Keratinocyte (primary cell): ENCODE measurements around the gene RAI1. TPM values are rescaled to one million over a fixed set of nuclear protein-coding genes. Genes with fewer than 3 reads are reported as not detected.

Source experiments
- DNase-seq: peaks from one replicate; pipeline ENCODE4 v3.0.0-alpha.2; 2011; ENCODE audit warnings: low read depth, missing footprints, low spot score
- FAIRE-seq: peaks from 2 replicates; lab custom pipeline; 2011; peaks lifted over from hg19 to GRCh38; lab: Jason Lieb, UNC
- H2AFZ ChIP-seq: 2 replicates; pipeline ENCODE4 v1.6.0; 2012; ENCODE audit warnings: low read length, control low read depth, inconsistent platforms; ENCODE audit not compliant: control insufficient read depth
- H3K27ac ChIP-seq: 2 replicates; pipeline ENCODE4 v1.5.1; 2011; ENCODE audit warnings: low read length; ENCODE audit not compliant: control insufficient read depth, insufficient read depth
- H3K27me3 ChIP-seq: 3 replicates; pipeline ENCODE4 v1.6.0; 2011; ENCODE audit warnings: low read length; ENCODE audit not compliant: control insufficient read depth, insufficient read depth; ENCODE audit errors: extremely low read depth
- H3K36me3 ChIP-seq, 2 experiments: 2 replicates in 1 of 2; 3 replicates in 1 of 2; pipeline ENCODE4 v1.5.1; 2011; ENCODE audit warnings: low read length in 2 of 2, mild to moderate bottlenecking in 1 of 2; ENCODE audit not compliant: control insufficient read depth in 2 of 2, insufficient read depth in 2 of 2; ENCODE audit errors: extremely low read depth in 1 of 2
- H3K4me1 ChIP-seq: 3 replicates; pipeline ENCODE4 v1.5.1; 2011; ENCODE audit warnings: low read length; ENCODE audit not compliant: control insufficient read depth, insufficient read depth; ENCODE audit errors: extremely low read depth
- H3K4me2 ChIP-seq: 3 replicates; pipeline ENCODE4 v1.6.0; 2011; ENCODE audit warnings: low read depth, low read length; ENCODE audit not compliant: control insufficient read depth, insufficient read depth; ENCODE audit errors: extremely low read depth
- H3K4me3 ChIP-seq, 3 experiments: fragments of 200-600 bp in 1 of 3; sonication (generic) in 1 of 3; 2 replicates in 2 of 3; 3 replicates in 1 of 3; pipeline ENCODE4 v1.5.1; 2011 to 2016; ENCODE audit warnings: low read length in 3 of 3, mild to moderate bottlenecking in 3 of 3, control low read depth in 2 of 3, inconsistent platforms in 1 of 3, low read depth in 1 of 3, mixed read lengths in 1 of 3, mixed run types in 1 of 3, moderate library complexity in 1 of 3; ENCODE audit not compliant: control insufficient read depth in 2 of 3, insufficient read depth in 2 of 3; ENCODE audit errors: extremely low read depth in 1 of 3
- H3K79me2 ChIP-seq: 2 replicates; pipeline ENCODE4 v1.6.0; 2012; ENCODE audit warnings: low read length; ENCODE audit not compliant: control insufficient read depth, insufficient read depth
- H3K9ac ChIP-seq: 3 replicates; pipeline ENCODE4 v1.6.0; 2011; ENCODE audit warnings: low read length; ENCODE audit not compliant: control insufficient read depth, insufficient read depth; ENCODE audit errors: extremely low read depth
- H3K9me1 ChIP-seq: 3 replicates; pipeline ENCODE4 v1.6.0; 2011; ENCODE audit warnings: low read length; ENCODE audit not compliant: control insufficient read depth, insufficient read depth; ENCODE audit errors: extremely low read depth
- H3K9me3 ChIP-seq: 2 replicates; pipeline ENCODE4 v1.5.1; 2012; ENCODE audit warnings: low read depth, low read length; ENCODE audit not compliant: control insufficient read depth
- H4K20me1 ChIP-seq: 3 replicates; pipeline ENCODE4 v1.6.0; 2011; ENCODE audit warnings: low read length; ENCODE audit not compliant: control insufficient read depth, insufficient read depth; ENCODE audit errors: extremely low read depth
- EZH2 ChIP-seq: IDR thresholded peaks from one replicate; pipeline ENCODE4 v1.6.1; 2012; ENCODE audit warnings: inconsistent platforms, mild to moderate bottlenecking, low read length, moderate library complexity
- dilution Hi-C: fragments of 300-500 bp; cut with MboI; formaldehyde crosslinking; loops from one replicate; pipeline ENCODE4 v1.7.0; 2020; ENCODE audit warnings: low sequenced_read_pairs; ENCODE audit not compliant: extremely low pct_ligation_motif_present
- polyA plus RNA-seq, 5 experiments: library from polyadenylated mRNA; depleted of rRNA in 3 of 5; stranded (reverse) in 3 of 5; stranded (forward) in 1 of 5; unstranded in 1 of 5; fragments of >200 nt; gene quantifications; 1 replicate in 1 of 5; 2 replicates in 3 of 5; 3 replicates in 1 of 5; pipeline versions ENCODE4 v1.2.1 to v1.2.3, GENCODE V29; 2011 to 2012; ENCODE audit warnings: missing spikeins in 2 of 5, low read depth in 1 of 5, low replicate concordance in 1 of 5
- TF ChIP-seq, protein P1 (sequence below), 3 experiments: IDR thresholded peaks in 1 of 3; conservative IDR thresholded peaks in 1 of 3; optimal IDR thresholded peaks in 1 of 3; 2 replicates in 2 of 3; 3 replicates in 1 of 3; pipeline versions ENCODE3 to v1.5.1; 2011; ENCODE audit warnings: low read length in 3 of 3, mild to moderate bottlenecking in 3 of 3, moderate library complexity in 2 of 3, control low read depth in 1 of 3, inconsistent platforms in 1 of 3; ENCODE audit not compliant: insufficient read depth in 2 of 3; ENCODE audit errors: extremely low read depth in 1 of 3

RAI1 gene
- polyA plus RNA-seq, 1 donor (not counting 4 experiments of a cell fraction or from before 2014, with no cell fraction given): 2.6 TPM

DNA sequence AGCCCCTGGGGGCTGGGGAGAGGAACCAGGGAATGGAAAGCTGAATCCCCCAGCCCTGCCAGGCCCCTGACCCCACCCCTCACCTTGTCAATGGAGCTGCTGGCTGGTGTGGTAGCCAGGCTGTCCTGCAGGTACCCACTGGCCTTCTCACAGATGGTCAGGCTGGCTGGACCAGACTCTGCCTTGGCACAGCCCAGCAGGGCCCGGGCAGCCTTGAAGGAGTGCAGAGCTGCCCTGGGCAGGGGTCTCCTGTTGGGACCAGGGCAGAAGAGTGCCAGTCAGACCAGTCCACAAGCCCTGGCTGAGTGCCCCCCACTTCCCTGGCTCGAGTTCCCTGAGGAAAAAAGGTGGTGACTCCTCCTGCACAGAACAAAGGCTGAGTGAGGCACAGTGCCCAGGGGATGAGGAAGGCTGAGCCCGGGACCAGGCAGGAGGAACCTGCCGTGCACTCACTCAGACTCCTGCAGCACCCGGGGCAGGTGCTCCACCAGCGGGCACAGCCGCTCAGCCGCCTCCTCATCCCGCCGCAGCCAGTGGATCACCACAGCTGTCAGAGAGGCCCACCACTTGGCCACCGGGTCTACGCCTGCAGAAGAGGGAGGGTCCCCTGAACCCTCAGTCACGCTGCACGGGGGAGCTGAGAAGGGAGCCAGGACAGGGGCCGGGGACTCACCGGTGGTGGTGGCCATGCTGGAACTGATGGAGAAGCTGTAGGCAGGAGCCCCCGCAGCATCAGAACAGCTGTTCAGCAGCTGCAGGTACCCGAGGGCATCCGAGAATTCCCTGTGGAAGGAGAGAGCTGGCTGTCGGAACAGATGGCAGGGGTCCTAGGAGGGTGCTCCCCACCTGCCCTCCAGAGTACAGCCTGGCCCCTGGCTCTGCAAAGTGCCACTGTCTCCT, 133.2 kb downstream of the RAI1 start:
- Histone ChIP-seq H3K36me3 (peaks cover 49 to 53% of the 10 kb centered on the region in 2 experiments), H3K9me1 (no peaks in the 10 kb centered on the region), H3K4me3 (no peak overlapping the region), H3K79me2 (peaks cover 8% of the 10 kb centered on the region), H3K4me2 (no peak overlapping the region), H4K20me1 (peaks cover 20% of the 10 kb centered on the region), H3K27me3 (no peaks in the 10 kb centered on the region), H3K9me3 (no peaks in the 10 kb centered on the region), H2AFZ (no peak overlapping the region), H3K4me1 (peaks cover 5% of the 10 kb centered on the region), H3K27ac (no peak overlapping the region), H3K9ac (no peak overlapping the region)
- TF ChIP-seq, protein P1, sequence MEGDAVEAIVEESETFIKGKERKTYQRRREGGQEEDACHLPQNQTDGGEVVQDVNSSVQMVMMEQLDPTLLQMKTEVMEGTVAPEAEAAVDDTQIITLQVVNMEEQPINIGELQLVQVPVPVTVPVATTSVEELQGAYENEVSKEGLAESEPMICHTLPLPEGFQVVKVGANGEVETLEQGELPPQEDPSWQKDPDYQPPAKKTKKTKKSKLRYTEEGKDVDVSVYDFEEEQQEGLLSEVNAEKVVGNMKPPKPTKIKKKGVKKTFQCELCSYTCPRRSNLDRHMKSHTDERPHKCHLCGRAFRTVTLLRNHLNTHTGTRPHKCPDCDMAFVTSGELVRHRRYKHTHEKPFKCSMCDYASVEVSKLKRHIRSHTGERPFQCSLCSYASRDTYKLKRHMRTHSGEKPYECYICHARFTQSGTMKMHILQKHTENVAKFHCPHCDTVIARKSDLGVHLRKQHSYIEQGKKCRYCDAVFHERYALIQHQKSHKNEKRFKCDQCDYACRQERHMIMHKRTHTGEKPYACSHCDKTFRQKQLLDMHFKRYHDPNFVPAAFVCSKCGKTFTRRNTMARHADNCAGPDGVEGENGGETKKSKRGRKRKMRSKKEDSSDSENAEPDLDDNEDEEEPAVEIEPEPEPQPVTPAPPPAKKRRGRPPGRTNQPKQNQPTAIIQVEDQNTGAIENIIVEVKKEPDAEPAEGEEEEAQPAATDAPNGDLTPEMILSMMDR (optimal IDR thresholded peaks at IDR 0.05 in 1 of 3, IDR thresholded peaks at IDR 0.05 in 1 of 3, conservative IDR thresholded peaks at IDR 0.05 in 1 of 3; ENCODE audit: extremely low read depth in 1 of 3, insufficient read depth in 2 of 3, low read length in 3 of 3): no peak
- TF ChIP-seq EZH2: no peak
- dilution Hi-C loops: no loop called here
- FAIRE-seq (no peak), DNase-seq (no peak)

DNA sequence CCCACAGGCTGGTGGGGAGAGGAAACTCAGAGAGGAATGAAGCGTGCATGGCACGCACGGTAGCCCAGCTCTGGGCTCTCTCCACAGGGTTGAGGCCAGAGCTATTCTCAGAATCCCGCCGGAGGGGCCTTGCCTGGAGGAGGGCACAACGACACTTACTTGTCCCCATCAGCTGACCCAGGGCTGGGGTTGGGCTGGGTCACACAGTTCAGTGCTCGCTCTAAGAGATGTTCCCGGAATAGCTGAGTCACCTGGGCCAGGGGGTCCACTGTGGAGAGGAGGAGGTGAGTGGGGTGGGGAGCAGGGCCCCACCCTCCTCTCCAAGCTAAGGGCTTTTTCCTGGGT, 133.8 kb downstream of the RAI1 start:
- no peak overlapping the region for H2AFZ ChIP-seq

More for the DNA sequence above, 133.8 kb downstream of the RAI1 start:
- H3K4me1 ChIP-seq: peaks cover 10% of the 10 kb centered on the region
- H3K4me3 ChIP-seq: no peak overlapping the region
- FAIRE-seq (no peak), DNase-seq (no peak)
- no peaks in the 10 kb centered on the region for H3K27me3 ChIP-seq
- no peak for TF ChIP-seq EZH2
- TF ChIP-seq, protein P1 (optimal IDR thresholded peaks at IDR 0.05 in 1 of 3, IDR thresholded peaks at IDR 0.05 in 1 of 3, conservative IDR thresholded peaks at IDR 0.05 in 1 of 3; ENCODE audit: extremely low read depth in 1 of 3, insufficient read depth in 2 of 3, low read length in 3 of 3): no peak
- peaks cover 8% of the 10 kb centered on the region for H3K79me2 ChIP-seq
- H3K9me1 ChIP-seq: no peaks in the 10 kb centered on the region
- no peak overlapping the region for H3K9ac ChIP-seq
- H3K27ac ChIP-seq: no peak overlapping the region
- no peak overlapping the region for H3K4me2 ChIP-seq
- no peaks in the 10 kb centered on the region for H3K9me3 ChIP-seq
- H3K36me3 ChIP-seq: peaks cover 49 to 56% of the 10 kb centered on the region in 2 experiments
- dilution Hi-C loops: no loop called here
- peaks cover 20% of the 10 kb centered on the region for H4K20me1 ChIP-seq
